H1 (cell line): ENCODE data around the gene GSTO1.

Experiments used
- ASH2L ChIP-seq: fragments of 200-600, 300-600 bp; sonication (generic); IDR thresholded peaks from one replicate; pipeline ENCODE4 v1.7.1; 2017; ENCODE audit warnings: low read length
- CBX5 ChIP-seq: fragments of 300-800, 300-1000 bp; sonication (generic); IDR thresholded peaks from 2 replicates; pipeline ENCODE4 v1.7.1; 2016; ENCODE audit warnings: antibody characterized with exemption, low read length, low read depth
- CTCF ChIP-seq, 3 experiments: IDR thresholded peaks; 1 replicate in 2 of 3; 2 replicates in 1 of 3; pipeline versions ENCODE4 v1.5.1 to v1.6.1; 2011; ENCODE audit warnings: low read length in 3 of 3, mild to moderate bottlenecking in 3 of 3, inconsistent platforms in 2 of 3, low read depth in 1 of 3, moderate library complexity in 1 of 3; ENCODE audit not compliant: insufficient read depth in 1 of 3; ENCODE audit errors: control extremely low read depth in 1 of 3
- EZH2 ChIP-seq: fragments of 200-600 bp; sonication (generic); IDR thresholded peaks from 2 replicates; pipeline ENCODE4 v1.7.1; 2012; ENCODE audit warnings: low read depth, mild to moderate bottlenecking, moderate library complexity, low read length, inconsistent platforms; ENCODE audit not compliant: severe bottlenecking
- GABPA ChIP-seq: IDR thresholded peaks from 2 replicates; pipeline ENCODE4 v1.6.1; 2011; ENCODE audit warnings: mild to moderate bottlenecking, low read length, moderate library complexity, borderline replicate concordance; ENCODE audit not compliant: insufficient read depth
- JUND ChIP-seq: IDR thresholded peaks from 2 replicates; pipeline ENCODE4 v1.6.1; 2011; ENCODE audit warnings: mild to moderate bottlenecking, improper control_type of control experiment, low read length
- MAFK ChIP-seq: IDR thresholded peaks from 2 replicates; pipeline ENCODE4 v1.6.1; 2012; ENCODE audit warnings: low read depth, mild to moderate bottlenecking, improper control_type of control experiment, low read length
- POLR2AphosphoS5 ChIP-seq: IDR thresholded peaks from 2 replicates; pipeline ENCODE4 v1.6.1; 2011; ENCODE audit warnings: low read depth, low read length
- RAD21 ChIP-seq, 2 experiments: IDR thresholded peaks in 1 of 2; conservative IDR thresholded peaks in 1 of 2; 2 replicates each; pipeline ENCODE4 v1.6.1; 2011; ENCODE audit warnings: low read depth in 2 of 2, low read length in 2 of 2, improper control_type of control experiment in 1 of 2, inconsistent platforms in 1 of 2, mild to moderate bottlenecking in 1 of 2, moderate library complexity in 1 of 2
- SP1 ChIP-seq: IDR thresholded peaks from 2 replicates; pipeline ENCODE4 v1.6.1; 2011; ENCODE audit warnings: low read depth, low read length

GRCh38 chr10:104277785-104278184 is 23.1 kb downstream of the GSTO1 start:
- TF ChIP-seq EZH2 = no peak
- TF ChIP-seq CTCF (IDR thresholded peaks at IDR 0.05; ENCODE audit: control extremely low read depth in 1 of 3, insufficient read depth in 1 of 3, low read depth in 1 of 3, low read length in 3 of 3) = no peak
- no peak for TF ChIP-seq ASH2L
- no peak for TF ChIP-seq RAD21 (IDR thresholded peaks at IDR 0.05 in 1 of 2, conservative IDR thresholded peaks at IDR 0.05 in 1 of 2; ENCODE audit: low read depth in 2 of 2, low read length in 2 of 2)
- no peak for TF ChIP-seq GABPA
- no peak for TF ChIP-seq JUND
- TF ChIP-seq CBX5 = no peak
- no peak for TF ChIP-seq POLR2AphosphoS5
- no peak for TF ChIP-seq SP1
- no peak for TF ChIP-seq MAFK
